ENCODE results near the gene XYLT2. TPM values are rescaled to one million over a fixed set of nuclear protein-coding genes. Genes with fewer than 3 reads are reported as not detected.

Gene XYLT2
- total and polyA plus RNA-seq, 2 of the 13 experiments (the other 11 are each of a cell fraction or from before 2014, with no cell fraction given) = 17.0 to 22.1 TPM

DNA sequence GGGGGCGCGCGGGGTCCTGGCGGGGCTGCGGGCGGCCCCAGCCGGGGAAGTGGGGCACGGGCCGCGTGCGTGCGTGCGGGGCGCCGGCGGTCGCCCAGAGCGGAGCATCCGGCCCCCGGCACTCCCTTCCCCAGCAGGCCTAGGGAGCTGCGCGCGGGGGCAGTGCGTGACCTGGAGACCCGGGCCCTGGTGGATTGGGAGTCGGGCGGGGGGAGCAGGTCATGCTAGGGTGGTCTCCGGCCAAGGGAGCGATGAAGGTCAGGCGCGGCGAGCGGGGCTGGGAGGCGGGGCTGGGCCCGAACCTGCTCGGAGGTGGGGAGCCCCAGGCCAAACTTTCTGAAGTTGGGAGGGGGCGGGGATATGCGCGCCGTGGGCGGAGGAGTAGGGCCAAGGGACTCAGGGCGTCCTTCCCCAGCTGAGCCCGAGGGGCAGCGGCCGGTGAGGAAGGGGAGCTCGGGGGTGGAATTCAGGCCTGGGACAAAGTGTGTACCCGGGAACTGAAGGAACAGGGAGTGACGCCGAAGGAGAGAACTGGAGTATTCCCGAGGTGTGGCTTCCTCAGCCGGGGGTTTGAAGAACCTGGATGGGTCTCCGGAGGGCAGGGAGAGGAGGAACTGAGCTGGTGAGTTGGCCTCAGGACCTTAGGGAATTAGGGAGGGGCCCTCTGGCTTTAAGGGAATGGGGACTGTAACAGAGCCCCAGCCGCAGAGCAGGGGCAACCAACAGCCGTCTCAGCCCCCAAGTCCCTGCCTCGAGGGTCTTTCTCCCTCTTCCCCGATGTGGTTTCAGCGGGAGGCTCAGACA, 589 bp downstream of the XYLT2 start (continued):
- TF ChIP-seq, protein P1, sequence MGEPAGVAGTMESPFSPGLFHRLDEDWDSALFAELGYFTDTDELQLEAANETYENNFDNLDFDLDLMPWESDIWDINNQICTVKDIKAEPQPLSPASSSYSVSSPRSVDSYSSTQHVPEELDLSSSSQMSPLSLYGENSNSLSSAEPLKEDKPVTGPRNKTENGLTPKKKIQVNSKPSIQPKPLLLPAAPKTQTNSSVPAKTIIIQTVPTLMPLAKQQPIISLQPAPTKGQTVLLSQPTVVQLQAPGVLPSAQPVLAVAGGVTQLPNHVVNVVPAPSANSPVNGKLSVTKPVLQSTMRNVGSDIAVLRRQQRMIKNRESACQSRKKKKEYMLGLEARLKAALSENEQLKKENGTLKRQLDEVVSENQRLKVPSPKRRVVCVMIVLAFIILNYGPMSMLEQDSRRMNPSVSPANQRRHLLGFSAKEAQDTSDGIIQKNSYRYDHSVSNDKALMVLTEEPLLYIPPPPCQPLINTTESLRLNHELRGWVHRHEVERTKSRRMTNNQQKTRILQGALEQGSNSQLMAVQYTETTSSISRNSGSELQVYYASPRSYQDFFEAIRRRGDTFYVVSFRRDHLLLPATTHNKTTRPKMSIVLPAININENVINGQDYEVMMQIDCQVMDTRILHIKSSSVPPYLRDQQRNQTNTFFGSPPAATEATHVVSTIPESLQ (CRISPR knock-in tag; conservative IDR thresholded peaks at IDR 0.05) = no peak
- TF ChIP-seq ARHGAP35 (CRISPR knock-in tag; IDR thresholded peaks at IDR 0.05; ENCODE audit: borderline replicate concordance) = no peak
- TF ChIP-seq, protein P2, sequence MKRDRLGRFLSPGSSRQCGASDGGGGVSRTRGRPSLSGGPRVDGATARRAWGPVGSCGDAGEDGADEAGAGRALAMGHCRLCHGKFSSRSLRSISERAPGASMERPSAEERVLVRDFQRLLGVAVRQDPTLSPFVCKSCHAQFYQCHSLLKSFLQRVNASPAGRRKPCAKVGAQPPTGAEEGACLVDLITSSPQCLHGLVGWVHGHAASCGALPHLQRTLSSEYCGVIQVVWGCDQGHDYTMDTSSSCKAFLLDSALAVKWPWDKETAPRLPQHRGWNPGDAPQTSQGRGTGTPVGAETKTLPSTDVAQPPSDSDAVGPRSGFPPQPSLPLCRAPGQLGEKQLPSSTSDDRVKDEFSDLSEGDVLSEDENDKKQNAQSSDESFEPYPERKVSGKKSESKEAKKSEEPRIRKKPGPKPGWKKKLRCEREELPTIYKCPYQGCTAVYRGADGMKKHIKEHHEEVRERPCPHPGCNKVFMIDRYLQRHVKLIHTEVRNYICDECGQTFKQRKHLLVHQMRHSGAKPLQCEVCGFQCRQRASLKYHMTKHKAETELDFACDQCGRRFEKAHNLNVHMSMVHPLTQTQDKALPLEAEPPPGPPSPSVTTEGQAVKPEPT (CRISPR knock-in tag; IDR thresholded peaks at IDR 0.05; ENCODE audit: low read depth) = 0 out of 2 replicates have a peak, but pooled peaks have one; percentile 26
- peak; percentile 76 for TF ChIP-seq EED (CRISPR knock-in tag; IDR thresholded peaks at IDR 0.05)
- TF ChIP-seq IKZF1 (IDR thresholded peaks at IDR 0.05) = no peak
- TF ChIP-seq AKNA (CRISPR knock-in tag; IDR thresholded peaks at IDR 0.05; ENCODE audit: borderline replicate concordance) = no peak
- TF ChIP-seq, protein P3, sequence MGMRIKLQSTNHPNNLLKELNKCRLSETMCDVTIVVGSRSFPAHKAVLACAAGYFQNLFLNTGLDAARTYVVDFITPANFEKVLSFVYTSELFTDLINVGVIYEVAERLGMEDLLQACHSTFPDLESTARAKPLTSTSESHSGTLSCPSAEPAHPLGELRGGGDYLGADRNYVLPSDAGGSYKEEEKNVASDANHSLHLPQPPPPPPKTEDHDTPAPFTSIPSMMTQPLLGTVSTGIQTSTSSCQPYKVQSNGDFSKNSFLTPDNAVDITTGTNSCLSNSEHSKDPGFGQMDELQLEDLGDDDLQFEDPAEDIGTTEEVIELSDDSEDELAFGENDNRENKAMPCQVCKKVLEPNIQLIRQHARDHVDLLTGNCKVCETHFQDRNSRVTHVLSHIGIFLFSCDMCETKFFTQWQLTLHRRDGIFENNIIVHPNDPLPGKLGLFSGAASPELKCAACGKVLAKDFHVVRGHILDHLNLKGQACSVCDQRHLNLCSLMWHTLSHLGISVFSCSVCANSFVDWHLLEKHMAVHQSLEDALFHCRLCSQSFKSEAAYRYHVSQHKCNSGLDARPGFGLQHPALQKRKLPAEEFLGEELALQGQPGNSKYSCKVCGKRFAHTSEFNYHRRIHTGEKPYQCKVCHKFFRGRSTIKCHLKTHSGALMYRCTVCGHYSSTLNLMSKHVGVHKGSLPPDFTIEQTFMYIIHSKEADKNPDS (CRISPR knock-in tag; IDR thresholded peaks at IDR 0.05) = no peak; the same call in 1 of the 2 replicates
- no peak for TF ChIP-seq ZNF143 (CRISPR knock-in tag; IDR thresholded peaks at IDR 0.05)
- no peak for TF ChIP-seq ZNF530 (CRISPR knock-in tag; IDR thresholded peaks at IDR 0.05; ENCODE audit: low read depth)
- TF ChIP-seq KMT2A (CRISPR knock-in tag; IDR thresholded peaks at IDR 0.05) = peak; percentile 54; the same call in 1 of the 2 replicates
- 0 out of 2 replicates have a peak, but pooled peaks have one; percentile 18 for TF ChIP-seq ZNF609 (CRISPR knock-in tag; IDR thresholded peaks at IDR 0.05; ENCODE audit: borderline replicate concordance)

Data from HepG2 (cell line).